EL (cell line): Measurements from ENCODE around the gene CHRM3.

Experiments used
- DNase-seq: peaks from one replicate; pipeline ENCODE4 v3.0.0-alpha.2; 2016

The CHRM3 gene

GRCh38 chr1:239417221-239417620, 30.9 kb downstream of the CHRM3 start:
- DNase-seq, result no peak

- DNase-seq, result no peak
Measured at GRCh38 chr1:239417986-239418640, 31.7 kb downstream of the CHRM3 start.

GRCh38 chr1:239418681-239419080, 32.3 kb downstream of the CHRM3 start:
- peak; percentile 19 for DNase-seq

GRCh38 chr1:239421811-239422210, 35.4 kb downstream of the CHRM3 start:
- no peak for DNase-seq

GRCh38 chr1:239422818-239423217, 36.5 kb downstream of the CHRM3 start:
- DNase-seq, result no peak

GRCh38 chr1:239426821-239427475, 40.6 kb downstream of the CHRM3 start:
- DNase-seq, result peak; percentile 44

- no peak for DNase-seq
Measured at GRCh38 chr1:239427712-239428111, 41.3 kb downstream of the CHRM3 start.

GRCh38 chr1:239428120-239428710, 41.8 kb downstream of the CHRM3 start:
- DNase-seq, result peak; percentile 68

GRCh38 chr1:239429163-239429562, 42.8 kb downstream of the CHRM3 start:
- no peak for DNase-seq

GRCh38 chr1:239432255-239432654, 45.9 kb downstream of the CHRM3 start:
- DNase-seq, result no peak

- no peak for DNase-seq
Measured at GRCh38 chr1:239434181-239434580, 47.8 kb downstream of the CHRM3 start.
